Measurements from ENCODE around the gene GSTA5. TPM values are rescaled to one million over a fixed set of nuclear protein-coding genes. Genes with fewer than 3 reads are reported as not detected.
"Not testable (repeated sequence)": the region's sequence is repeated elsewhere in the genome, so short reads cannot be mapped to it uniquely, and the experiment has no call there.

The GSTA5 gene
- total RNA-seq, 1 donor from 2014 or later = not detected

DNA sequence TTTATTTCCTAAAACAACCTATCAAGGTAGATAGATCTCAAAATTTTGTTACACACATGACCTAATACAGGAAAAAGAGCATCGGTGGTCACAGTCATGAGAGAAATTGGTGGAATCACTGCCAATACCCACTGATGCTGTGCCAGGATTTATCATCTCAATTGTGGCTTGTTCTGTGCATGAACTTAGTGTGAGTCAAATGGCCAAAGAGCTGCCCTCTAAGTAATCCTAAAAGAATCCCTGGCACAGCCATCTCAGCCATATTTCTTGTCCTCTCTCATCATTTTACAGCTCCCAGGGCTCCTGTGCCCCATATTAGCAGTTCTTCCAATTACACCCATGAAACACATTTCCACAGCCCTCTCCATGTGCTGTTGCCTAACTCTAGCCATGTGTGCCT is 6.1 kb downstream of the GSTA5 start:
- DNase-seq (ENCODE audit: low spot score) = no peak

- not testable (repeated sequence) for DNase-seq (ENCODE audit: low spot score)
These were observed 9.7 kb downstream of the GSTA5 start for GRCh38 chr6:52830869-52831268.

DNA sequence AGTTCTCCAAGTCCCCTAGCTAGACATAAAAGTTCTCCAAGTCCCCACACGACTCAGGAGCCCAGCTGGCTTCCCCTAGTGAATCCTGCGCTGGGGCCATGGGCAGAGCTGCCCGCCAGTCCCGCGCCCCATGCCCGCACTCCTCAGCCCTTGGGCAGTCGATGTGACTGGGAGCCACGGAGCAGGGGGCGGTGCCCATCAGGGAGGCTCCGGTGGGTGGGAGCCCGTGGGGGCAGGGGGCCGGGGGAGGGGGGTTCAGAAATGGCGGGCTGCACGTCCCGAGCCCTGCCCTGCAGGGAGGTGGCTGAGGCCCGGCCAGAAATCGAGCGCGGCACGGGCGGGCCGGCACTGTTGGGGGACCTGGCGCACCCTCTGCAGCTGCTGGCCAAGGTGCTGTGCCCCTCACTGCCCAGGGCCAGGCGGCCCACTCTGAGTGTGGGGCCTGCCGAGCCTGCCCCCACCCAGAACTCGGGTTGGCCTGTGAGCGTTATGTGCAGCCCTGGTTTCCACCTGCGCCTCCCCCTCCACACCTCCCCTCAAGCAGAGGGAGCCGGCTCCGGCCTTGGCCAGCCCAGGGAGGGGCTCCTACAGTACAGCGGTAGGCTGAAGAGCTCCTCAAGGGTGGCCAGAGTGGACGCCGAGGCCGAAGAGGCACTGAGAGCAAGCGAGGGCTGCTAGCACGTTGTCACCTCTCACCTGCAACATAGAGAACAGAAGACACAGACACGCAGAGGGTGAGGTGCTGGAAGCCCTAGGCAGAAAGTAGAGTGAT is 11.4 kb downstream of the GSTA5 start:
- DNase-seq (ENCODE audit: low spot score) = no peak

GRCh38 chr6:52828621-52829020 is 12.0 kb downstream of the GSTA5 start:
- DNase-seq (ENCODE audit: low spot score) = not testable (repeated sequence)

DNA sequence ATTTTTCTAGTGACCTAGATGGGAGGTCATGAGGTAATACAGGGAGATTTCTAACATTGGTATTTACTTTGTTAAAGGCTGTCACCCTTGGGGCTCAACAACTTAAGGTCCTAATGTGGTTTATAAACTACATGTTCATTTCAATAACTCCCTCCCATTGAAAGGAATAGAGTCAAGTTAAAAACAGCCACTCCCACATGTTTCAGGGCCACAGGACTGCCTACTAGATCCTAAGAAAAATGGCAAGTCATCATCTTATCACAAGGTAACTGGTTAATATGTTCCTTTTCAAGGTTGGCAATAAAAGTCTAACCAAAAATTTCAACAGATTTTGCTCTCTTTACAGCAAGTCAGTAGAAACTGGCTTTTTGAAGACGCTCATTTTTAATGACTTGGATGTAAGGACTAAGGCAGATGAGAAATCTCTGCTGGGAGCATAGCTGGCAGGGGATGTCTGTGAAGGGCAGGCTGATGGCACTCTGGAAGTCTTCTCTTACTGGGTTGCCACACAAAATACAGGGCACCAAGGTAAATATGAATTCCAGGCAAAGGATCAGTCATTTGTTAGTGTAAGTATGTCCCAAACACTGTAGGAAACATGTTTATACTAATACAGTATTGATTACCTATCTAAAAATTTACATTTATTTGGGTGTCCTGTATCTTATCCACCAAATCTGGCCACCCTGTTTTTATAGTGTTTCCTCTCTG is 13.4 kb downstream of the GSTA5 start:
- DNase-seq (ENCODE audit: low spot score) = not testable (repeated sequence)

- DNase-seq (ENCODE audit: low spot score) = no peak
These were observed 14.1 kb downstream of the GSTA5 start for GRCh38 chr6:52826513-52826912.

GRCh38 chr6:52825900-52826459 is 14.6 kb downstream of the GSTA5 start:
- not testable (repeated sequence) for DNase-seq (ENCODE audit: low spot score)

DNA sequence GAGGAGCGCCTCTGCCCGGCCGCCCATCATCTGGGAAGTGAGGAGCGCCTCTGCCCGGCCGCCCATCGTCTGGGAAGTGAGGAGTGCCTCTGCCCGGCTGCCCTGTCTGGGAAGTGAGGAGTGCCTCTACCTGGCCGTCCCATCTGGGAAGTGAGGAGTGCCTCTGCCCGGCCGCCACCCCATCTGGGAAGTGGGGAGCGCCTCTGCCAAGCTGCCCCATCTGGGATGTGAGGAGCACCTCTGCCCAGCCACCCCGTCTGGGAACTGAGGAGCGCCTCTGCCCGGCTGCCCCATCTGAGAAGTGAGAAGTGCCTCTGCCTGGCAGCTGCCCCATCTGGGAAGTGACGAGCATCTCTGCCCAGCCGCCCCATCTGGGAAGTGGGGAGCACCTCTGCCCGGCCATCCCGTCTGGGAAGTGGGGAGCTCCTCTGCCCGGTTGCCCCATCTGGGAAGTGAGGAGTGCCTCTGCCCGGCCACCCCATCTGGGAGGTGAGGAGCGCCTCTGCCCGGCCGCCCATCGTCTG is 15.3 kb downstream of the GSTA5 start:
- not testable (repeated sequence) for DNase-seq (ENCODE audit: low spot score)

DNA sequence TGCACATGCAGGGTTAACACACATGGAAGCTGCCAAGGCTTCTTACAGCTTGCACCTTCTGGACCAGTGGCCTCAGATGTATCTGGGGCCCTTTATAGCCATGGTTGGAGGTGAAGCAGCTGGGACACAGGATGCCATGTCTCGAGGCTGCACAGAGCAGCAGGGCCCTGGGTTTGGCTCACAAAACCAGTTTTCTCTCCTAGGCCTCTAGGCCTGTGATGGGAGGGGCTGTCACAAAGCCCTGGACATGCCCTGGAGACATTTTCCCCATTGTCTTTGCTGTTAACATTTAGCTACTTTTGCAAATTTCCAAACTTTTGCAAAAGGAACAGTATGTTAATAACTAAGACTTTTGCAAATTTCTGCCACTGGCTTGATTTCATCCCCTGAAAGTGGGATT is 18.8 kb downstream of the GSTA5 start:
- no peak for DNase-seq (ENCODE audit: low spot score)

DNA sequence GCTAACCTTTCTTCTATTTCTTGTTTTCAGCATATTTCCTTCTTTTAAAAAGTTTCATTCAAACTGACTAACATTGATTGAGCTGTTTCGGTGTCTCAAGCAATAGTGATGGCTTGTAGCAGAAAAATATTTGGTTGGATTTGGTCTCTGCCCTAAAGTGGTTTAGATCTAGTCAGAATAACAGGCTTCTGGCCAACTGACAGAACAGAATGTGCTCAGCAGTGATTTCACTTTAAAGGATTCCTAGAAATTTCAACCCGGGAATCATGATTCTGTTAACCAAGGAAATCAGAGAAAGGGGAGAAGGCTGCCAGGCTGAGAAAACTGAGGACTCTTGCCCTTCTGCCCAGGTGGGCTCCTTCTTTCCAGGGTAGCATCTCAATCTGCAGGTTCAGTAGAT is 20.4 kb downstream of the GSTA5 start:
- no peak for DNase-seq (ENCODE audit: low spot score)

DNA sequence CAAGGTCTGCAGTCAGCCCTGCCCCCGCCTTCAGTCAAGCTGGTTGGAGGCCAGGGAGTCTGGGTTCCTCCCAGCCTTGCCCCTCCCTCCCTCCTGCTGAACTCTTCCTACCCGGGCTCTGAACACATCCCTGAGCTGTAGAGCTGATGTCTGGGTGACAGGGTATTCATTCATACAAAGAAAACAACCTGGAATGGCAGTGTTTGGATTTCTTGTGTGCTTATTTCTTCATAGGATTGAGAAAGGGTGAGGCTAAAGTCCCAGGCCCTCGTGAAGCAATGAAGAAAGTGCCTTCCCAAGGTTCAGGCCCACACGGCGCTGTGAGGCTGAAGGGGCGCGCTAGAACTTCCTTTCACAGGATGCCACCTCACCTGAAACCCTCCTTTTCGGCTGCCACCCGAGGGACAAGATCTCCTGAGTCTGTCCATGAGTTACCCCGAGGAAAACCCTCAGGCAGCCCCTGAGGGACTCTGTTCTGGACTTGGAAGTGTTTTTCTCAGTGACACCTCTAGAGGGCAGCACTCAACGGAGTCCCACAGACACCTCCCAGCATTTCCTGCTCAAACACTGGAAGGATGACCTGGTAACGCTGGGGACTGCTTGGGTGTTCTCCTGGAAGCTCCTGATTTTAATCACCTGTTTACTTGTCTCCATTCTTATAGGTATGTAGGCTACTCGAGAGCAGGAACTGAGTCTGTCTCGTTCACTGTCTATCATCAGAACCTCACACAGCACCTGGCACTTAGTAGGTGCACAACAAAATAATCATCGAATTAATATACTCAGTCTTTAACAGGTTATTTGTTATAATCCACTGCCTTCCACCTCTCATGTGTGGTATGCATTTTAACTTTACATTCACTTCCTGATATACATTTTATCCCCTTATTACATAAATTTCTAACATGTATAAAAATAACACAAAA is 25.2 kb downstream of the GSTA5 start:
- peak; percentile 48 for DNase-seq (ENCODE audit: low spot score)

GRCh38 chr6:52814545-52814944 is 26.1 kb downstream of the GSTA5 start:
- DNase-seq (ENCODE audit: low spot score) = not testable (repeated sequence)

DNA sequence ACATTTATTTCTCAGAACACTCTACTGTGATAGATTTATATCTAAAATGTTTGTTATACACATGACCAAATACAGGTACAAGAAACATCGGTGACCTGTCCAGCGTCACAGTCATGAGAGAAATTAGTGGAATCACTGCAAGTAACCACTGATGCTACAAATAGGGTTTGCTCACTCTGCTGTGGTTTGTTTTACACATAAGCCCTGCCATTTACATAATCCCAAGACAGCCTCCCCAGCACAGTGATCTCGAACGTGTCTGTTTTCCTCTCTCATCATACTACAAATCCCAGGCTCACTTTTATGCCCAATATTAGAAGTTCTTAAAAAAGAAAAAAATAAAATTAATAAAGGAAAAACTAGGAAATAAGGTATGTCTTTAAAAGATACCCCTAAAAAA is 30.8 kb downstream of the GSTA5 start:
- DNase-seq (ENCODE audit: low spot score) = not testable (repeated sequence)

DNA sequence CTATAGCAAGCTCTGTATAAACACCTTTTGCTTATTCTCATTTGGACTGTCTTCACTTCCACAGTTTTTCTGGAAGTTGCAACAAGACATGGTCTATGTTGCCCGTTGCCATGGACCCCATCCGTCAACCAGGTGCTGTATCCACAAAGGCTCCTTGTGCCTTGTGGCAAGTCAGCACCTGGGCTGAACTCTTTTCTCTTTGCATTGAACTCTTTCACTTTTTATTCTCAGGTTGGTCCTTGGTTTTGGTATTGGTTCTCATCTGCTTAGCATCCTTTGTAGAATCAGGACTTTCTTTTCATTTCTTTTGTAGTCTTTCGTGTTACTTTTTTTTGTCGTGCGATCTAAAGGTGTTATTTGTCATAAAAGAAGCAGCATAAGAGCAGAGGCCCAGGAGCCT is 32.0 kb downstream of the GSTA5 start:
- DNase-seq (ENCODE audit: low spot score) = no peak

- DNase-seq (ENCODE audit: low spot score) = not testable (repeated sequence)
These were observed 36.9 kb downstream of the GSTA5 start, which contains the start of gene GSTA1 for GRCh38 chr6:52803668-52804255. GSTA1 (minus strand) TSS chr6:52803816; CDS start chr6:52799267, 4,549 bp downstream.

DNA sequence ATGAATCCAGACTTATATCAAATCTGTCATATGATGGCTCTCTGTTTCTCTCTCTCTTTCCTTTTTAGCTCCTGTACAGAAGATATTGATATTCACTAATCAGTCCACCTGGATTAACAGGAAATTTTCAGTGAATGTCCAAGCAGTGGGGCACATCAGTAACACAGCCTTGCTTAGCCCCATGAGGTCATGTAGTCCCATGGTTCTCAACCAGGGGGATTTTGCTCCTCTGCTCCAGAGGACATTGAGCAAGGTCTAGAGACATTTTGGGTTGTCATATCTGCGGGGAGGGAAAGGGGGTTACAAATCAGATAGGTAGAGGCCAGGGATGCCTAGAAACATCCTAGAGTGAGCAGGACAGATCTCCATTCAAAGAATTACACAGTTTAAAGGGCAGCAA is 37.8 kb downstream of the GSTA5 start:
- no peak for DNase-seq (ENCODE audit: low spot score)

DNA sequence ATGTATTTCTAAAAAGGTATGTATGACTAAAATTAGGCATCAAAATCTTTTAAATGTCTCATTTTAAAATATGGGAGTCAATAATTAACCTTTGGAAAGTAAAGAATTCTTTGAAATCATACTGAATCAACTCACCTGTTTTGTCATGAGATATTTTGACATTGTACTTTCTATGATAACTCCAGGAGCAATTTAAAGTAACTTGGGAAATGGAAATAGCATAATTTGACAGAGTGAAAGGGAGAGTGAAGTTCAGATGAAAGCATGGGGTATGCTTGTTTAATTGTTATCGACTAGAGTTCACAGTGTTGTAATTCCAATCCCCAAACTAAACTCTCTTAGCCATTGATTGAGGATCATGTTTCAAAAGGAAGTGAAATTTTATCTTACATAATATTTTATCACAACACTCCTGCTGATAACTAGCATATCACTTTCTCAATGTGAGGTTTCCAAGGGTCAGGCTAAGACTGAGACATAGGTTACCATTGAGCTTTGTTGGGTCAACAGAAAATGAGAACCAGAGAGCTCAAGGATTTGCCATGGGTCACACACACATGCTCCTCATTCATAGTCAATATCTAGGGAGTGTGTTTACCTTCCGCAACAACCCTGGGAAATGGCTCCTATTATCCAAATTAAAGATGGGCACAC is 39.3 kb downstream of the GSTA5 start:
- no peak for DNase-seq (ENCODE audit: low spot score)

- not testable (repeated sequence) for DNase-seq (ENCODE audit: low spot score)
These were observed 41.3 kb downstream of the GSTA5 start for GRCh38 chr6:52799272-52799671.

DNA sequence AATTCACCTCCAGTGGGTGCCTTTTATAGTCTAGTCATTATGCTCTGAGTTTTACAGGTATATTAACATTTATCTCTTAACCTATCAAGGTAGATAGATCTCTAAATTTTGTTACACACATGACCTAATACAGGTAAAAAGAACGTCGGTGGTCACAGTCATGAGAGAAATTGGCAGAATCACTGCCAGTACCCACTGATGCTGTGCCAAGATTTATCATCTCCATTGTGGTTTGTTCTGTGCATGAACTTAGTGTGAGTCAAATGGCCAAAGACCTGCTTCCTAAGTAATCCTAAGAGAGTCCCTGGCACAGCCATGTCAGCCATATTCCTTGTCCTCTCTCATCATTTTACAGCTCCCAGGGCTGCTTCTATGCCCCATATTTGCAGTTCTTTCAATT is 46.2 kb downstream of the GSTA5 start:
- DNase-seq (ENCODE audit: low spot score) = not testable (repeated sequence)

- no peak for DNase-seq (ENCODE audit: low spot score)
These were observed 49.8 kb downstream of the GSTA5 start for GRCh38 chr6:52790861-52791260.

Measured in ureter (tissue), 1 donor.